GM19468 (cell line): ENCODE data around the gene ELF1.
"Not testable (repeated sequence)": the region's sequence is repeated elsewhere in the genome, so short reads cannot be mapped to it uniquely, and the experiment has no call there.

Experiments used
- ATAC-seq: cut with Tn5 transposase; IDR thresholded peaks from one replicate; pipeline ENCODE4 v1.9.1; 2021; ENCODE audit warnings: mild to moderate bottlenecking, moderate library complexity, moderate number of reproducible peaks; ENCODE audit not compliant: unreplicated experiment; ENCODE audit errors: extremely low read depth

Gene ELF1

DNA sequence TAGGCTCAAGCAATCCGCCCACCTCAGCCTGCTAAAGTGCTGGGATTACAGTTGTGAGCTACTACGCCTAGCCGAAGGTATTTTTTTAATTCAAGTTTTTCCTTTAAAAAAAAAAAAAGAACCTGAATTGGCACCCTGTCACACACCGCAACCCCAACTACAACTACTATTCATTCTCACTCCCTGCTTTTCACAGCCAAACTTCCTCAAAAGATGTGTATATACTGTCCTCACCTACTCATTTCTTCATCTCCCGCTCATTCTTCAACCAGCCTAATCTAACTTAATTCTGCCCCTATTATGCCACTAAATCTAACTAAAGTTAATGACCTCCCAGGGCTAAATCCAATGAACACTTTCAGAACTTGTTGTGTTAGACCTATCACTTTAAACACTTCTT, 29.5 kb upstream of the ELF1 start:
- no peak for ATAC-seq

GRCh38 chr13:41042419-41042818, 23.3 kb upstream of the ELF1 start:
- ATAC-seq, result not testable (repeated sequence)

- no peak for ATAC-seq
Measured at GRCh38 chr13:41040584-41041334, 21.6 kb upstream of the ELF1 start.

- no peak for ATAC-seq
Measured at GRCh38 chr13:41039746-41040145, 20.6 kb upstream of the ELF1 start.

DNA sequence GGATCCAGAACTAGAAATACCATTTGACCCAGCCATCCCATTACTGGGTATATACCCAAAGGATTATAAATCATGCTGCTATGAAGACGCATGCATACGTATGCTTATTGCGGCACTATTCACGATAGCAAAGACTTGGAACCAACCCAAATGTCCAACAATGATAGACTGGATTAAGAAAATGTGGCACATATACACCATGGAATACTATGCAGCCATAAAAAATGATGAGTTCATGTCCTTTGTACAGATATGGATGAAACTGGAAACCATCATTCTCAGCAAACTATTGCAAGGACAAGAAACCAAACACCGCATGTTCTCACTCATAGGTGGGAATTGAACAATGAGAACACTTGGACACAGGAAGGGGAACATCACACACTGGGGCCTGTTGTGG, 17.4 kb upstream of the ELF1 start:
- not testable (repeated sequence) for ATAC-seq

DNA sequence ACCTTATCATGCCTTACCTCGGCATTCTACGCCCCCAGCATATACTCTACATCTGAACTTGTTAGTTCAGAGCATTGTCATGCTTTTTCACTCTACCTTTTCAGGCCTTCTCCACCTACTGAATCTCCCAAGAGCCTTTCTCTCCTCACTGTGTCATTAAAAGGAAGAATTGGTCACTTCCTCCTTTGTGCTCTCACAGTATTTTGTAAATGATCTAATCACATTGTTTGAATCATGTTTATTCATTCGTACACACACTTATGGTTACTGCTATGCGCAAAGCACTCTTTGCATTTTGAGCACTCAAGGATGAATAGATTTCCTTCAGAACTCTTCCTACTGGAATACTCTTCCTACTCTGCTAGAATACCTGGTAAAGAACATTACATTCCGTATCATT, 15.8 kb upstream of the ELF1 start:
- no peak for ATAC-seq

GRCh38 chr13:41034382-41034781, 15.3 kb upstream of the ELF1 start:
- no peak for ATAC-seq

DNA sequence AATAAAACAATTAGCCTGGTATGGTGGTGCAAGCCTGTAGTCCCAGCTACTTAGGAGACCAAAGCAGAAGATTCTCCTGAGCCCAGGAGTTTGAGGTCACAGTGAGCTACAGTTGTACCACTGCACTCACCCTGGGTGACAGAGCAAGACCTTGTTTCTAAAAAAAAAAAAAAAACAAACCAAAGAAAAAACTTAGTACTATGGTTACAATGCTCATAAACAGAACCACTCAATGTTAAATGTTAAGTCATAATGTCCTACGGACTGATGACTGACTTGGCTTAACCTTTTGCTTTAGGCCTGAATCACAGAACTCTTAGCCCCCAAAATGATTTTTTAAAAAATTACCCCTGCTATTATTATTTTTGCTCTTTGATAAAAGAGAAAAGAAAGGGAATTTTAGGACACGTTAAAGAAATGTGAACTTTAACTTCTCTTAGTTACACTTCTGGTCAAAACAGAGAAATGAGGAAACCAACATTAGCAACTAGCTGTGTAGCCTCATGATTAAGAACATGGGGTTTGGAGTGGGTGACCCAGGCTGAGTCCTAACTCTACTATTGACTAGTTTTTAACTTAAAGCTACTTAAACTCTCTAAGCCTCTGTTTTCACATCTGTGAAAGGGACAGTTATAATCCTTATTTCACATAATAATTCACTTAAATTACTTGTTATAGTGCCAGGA, 13.7 kb upstream of the ELF1 start:
- no peak for ATAC-seq

- ATAC-seq, result no peak
Measured at GRCh38 chr13:41029629-41030028, 10.5 kb upstream of the ELF1 start.

DNA sequence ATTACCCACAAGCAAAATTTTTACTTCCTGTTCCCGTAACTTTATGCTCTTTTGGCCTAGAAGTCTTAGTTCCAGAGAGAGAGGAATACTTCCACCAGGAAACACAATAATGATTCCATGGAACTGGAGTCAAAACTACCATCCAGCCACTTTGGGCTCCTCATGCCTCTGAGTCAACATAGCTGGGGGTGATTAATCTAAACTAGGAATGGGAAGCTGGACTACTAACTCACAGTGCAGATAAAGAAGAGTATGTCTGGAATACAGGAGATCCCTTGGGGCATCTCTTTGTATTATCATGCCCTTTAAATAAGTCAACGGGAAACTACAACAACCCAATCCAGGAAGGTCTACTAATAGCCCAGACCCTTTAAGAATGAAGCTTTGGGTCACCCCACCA, 8.9 kb upstream of the ELF1 start:
- no peak for ATAC-seq

- ATAC-seq, result no peak
Measured at GRCh38 chr13:41026788-41027187, 7.7 kb upstream of the ELF1 start.

GRCh38 chr13:41025518-41025917, 6.4 kb upstream of the ELF1 start:
- no peak for ATAC-seq

- ATAC-seq, result no peak
Measured at GRCh38 chr13:41019578-41020347, 647 bp upstream of the ELF1 start.

GRCh38 chr13:41018602-41018948, 541 bp downstream of the ELF1 start:
- no peak for ATAC-seq

DNA sequence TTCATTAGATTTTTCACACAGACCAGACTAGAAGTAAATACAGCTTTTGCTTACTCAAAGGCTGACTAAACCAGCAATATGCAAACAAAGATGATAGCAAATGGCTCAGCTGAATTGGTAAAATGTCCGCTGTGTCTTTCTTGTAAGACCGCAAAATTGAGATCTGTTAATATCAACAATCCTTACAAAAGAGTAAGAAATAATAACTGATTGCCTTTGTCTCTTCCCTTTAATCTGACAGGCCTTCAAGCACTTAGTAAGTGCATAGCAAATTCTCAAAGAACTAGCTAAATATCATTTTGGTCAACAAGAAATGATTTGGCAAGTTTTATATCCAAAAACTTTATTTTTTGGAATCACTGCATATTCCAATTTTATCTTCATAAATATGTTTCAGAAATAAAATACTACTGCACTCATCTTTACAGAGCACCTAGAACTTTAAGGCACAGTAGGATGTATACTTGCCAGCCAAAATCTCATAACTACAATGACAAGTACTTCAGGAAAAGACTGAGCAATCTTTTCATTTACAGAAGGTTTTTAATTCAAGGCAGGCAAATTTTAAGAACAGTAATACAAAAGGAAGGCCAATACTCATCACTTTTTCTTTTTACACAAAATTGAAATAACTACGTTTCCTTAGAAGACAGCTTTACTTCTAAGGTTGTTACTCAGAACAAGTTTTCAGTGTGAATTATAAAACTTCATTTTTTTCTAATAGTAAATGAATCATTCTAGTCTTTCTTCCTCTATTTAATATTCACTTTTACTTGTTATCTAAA, 1.1 kb downstream of the ELF1 start:
- no peak for ATAC-seq

GRCh38 chr13:41017159-41017558, 2.0 kb downstream of the ELF1 start:
- ATAC-seq, result no peak

DNA sequence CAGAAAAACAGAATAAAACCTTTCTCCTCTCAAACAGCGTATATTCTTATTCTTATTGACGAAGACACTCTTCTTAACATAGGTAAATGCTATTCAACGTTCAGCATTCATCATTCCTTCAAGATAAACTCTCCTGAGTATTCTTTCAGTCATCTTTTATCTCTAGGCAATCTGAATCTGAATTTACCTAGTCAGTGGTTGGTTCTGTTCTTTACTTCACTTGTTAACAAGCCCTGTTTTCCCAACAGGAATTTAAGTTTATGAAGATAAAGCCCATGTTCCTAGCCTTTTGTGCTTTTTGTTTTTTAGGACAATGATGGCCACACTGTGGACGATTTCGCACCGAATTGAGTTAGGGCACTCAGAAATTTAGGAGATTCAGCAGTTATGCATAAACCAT, 3.2 kb downstream of the ELF1 start:
- ATAC-seq, result no peak

DNA sequence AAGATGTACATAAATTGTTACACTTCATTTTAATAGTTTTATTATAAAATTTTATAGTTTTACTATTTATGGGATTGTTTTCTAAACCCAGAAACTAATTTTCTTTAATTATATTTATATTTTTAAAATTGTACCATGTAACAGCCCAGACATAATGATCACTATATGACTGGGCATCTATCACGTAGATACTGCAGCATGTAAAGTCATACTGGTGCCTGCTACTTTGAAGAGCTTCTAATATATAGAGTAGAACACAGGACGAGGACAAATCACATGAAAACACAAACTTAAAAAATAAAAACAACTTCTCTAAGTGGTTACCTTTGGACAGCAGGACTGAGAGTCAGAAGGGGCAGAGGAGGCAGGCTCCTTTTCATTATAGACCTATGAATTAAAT, 5.3 kb downstream of the ELF1 start:
- ATAC-seq, result no peak

DNA sequence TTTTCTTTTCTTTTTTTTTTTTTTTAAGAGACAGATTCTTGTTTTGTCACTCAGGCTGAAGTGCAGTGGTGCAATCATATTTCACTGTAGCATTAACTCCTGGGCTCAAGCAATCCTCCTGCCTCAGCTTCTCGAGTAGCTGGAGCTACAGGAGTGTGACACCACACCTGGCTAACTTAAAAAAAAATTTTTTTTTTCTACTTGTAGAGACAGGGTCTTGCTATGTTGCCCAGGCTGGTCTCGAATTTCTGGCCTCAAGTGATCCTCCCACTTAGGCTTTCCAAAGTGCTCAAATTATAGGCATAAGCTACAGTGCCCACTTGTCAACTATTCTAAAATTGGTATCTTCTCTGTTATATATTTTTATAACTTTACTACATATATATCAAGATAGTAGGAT, 6.6 kb downstream of the ELF1 start:
- no peak for ATAC-seq

DNA sequence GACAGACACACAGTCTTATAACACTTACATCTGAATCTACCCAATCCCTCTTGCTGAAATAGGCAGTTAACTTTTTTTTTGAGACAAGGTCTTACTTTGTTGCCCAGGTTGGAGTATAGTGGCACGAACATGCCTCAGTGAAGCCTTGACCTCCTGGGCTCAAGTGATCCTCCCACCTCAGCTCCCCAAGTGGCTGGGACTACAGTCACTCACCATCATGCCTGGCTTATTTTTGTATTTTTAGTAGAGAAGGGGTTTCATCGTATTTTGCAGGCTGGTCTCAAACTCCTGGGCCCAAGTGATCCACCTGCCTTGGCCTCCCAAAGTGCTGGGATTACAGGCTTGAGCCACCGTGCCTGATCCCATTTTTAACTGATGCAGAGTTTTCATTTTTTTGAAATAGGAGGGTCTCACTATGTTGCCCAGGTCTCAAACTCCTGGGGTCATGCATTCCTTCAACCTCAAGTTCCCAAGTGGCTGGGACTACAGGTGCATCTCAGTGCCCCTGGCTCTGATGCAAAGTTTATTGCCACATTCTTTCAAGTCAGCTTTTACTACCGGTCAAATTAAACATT, 7.6 kb downstream of the ELF1 start:
- no peak for ATAC-seq
